ENCODE results near the gene RPL22L1.
"Not testable (repeated sequence)": the region's sequence is repeated elsewhere in the genome, so short reads cannot be mapped to it uniquely, and the experiment has no call there.

The RPL22L1 gene

GRCh38 chr3:170896781-170897180 is 26.8 kb upstream of the RPL22L1 start:
- Histone ChIP-seq H3K9me3 (ENCODE audit: control insufficient read depth, low read length) (no peaks in the 10 kb centered on the region), H3K79me2 (no peaks in the 10 kb centered on the region), H3K4me1 (no peaks in the 10 kb centered on the region), H3K36me3 (ENCODE audit: control insufficient read depth, insufficient read depth, low read length) (no peaks in the 10 kb centered on the region), H3K4me2 (ENCODE audit: low read length) (no peak overlapping the region), H2AFZ (no peak overlapping the region), H3K27ac (no peak overlapping the region), H3K9ac (no peak overlapping the region), H3K4me3 (ENCODE audit: low read depth, low read length) (no peak overlapping the region), H3K27me3 (ENCODE audit: control insufficient read depth, insufficient read depth, low read length) (no peaks in the 10 kb centered on the region)
- TF ChIP-seq CTCF (IDR thresholded peaks at IDR 0.05), result no peak

- H3K36me3 ChIP-seq (ENCODE audit: control insufficient read depth, insufficient read depth, low read length); H3K4me3 ChIP-seq (ENCODE audit: low read depth, low read length); H2AFZ ChIP-seq; H3K9me3 ChIP-seq (ENCODE audit: control insufficient read depth, low read length); H3K4me1 ChIP-seq; H3K4me2 ChIP-seq (ENCODE audit: low read length); H3K79me2 ChIP-seq; H3K27ac ChIP-seq; H3K27me3 ChIP-seq (ENCODE audit: control insufficient read depth, insufficient read depth, low read length); H3K9ac ChIP-seq: not testable (repeated sequence)
Observed at GRCh38 chr3:170896333-170896732, 26.3 kb upstream of the RPL22L1 start.

- Histone ChIP-seq H3K9ac (no peak overlapping the region), H2AFZ (no peak overlapping the region), H3K4me2 (ENCODE audit: low read length) (no peak overlapping the region), H3K79me2 (no peaks in the 10 kb centered on the region), H3K27ac (no peak overlapping the region), H3K9me3 (ENCODE audit: control insufficient read depth, low read length) (no peaks in the 10 kb centered on the region), H3K36me3 (ENCODE audit: control insufficient read depth, insufficient read depth, low read length) (no peaks in the 10 kb centered on the region), H3K4me3 (ENCODE audit: low read depth, low read length) (no peak overlapping the region), H3K27me3 (ENCODE audit: control insufficient read depth, insufficient read depth, low read length) (no peaks in the 10 kb centered on the region), H3K4me1 (no peaks in the 10 kb centered on the region)
- no peak for TF ChIP-seq CTCF (IDR thresholded peaks at IDR 0.05)
Observed at GRCh38 chr3:170893895-170894294, 23.9 kb upstream of the RPL22L1 start.

- no peaks in the 10 kb centered on the region for H3K79me2 ChIP-seq
- no peaks in the 10 kb centered on the region for H3K4me1 ChIP-seq
- no peak for TF ChIP-seq CTCF (IDR thresholded peaks at IDR 0.05)
- H2AFZ ChIP-seq, result no peak overlapping the region
- H3K4me2 ChIP-seq (ENCODE audit: low read length), result no peak overlapping the region
- H3K27me3 ChIP-seq (ENCODE audit: control insufficient read depth, insufficient read depth, low read length), result no peaks in the 10 kb centered on the region
- H3K36me3 ChIP-seq (ENCODE audit: control insufficient read depth, insufficient read depth, low read length), result no peaks in the 10 kb centered on the region
- no peak overlapping the region for H3K9ac ChIP-seq
- H3K9me3 ChIP-seq (ENCODE audit: control insufficient read depth, low read length), result no peaks in the 10 kb centered on the region
- H3K27ac ChIP-seq, result no peak overlapping the region
- no peak overlapping the region for H3K4me3 ChIP-seq (ENCODE audit: low read depth, low read length)
Observed at GRCh38 chr3:170889630-170890029, 19.6 kb upstream of the RPL22L1 start.

GRCh38 chr3:170889132-170889531 is 19.1 kb upstream of the RPL22L1 start:
- no peak for TF ChIP-seq CTCF (IDR thresholded peaks at IDR 0.05)
- no peak overlapping the region for H3K4me2 ChIP-seq (ENCODE audit: low read length)
- H3K9ac ChIP-seq, result no peak overlapping the region
- H2AFZ ChIP-seq, result no peak overlapping the region
- no peaks in the 10 kb centered on the region for H3K27me3 ChIP-seq (ENCODE audit: control insufficient read depth, insufficient read depth, low read length)
- no peaks in the 10 kb centered on the region for H3K9me3 ChIP-seq (ENCODE audit: control insufficient read depth, low read length)
- H3K36me3 ChIP-seq (ENCODE audit: control insufficient read depth, insufficient read depth, low read length), result no peaks in the 10 kb centered on the region
- no peak overlapping the region for H3K27ac ChIP-seq
- H3K4me3 ChIP-seq (ENCODE audit: low read depth, low read length), result no peak overlapping the region
- H3K4me1 ChIP-seq, result no peaks in the 10 kb centered on the region
- no peaks in the 10 kb centered on the region for H3K79me2 ChIP-seq

GRCh38 chr3:170884109-170884930 is 14.3 kb upstream of the RPL22L1 start:
- H3K36me3 ChIP-seq (ENCODE audit: control insufficient read depth, insufficient read depth, low read length); H3K4me3 ChIP-seq (ENCODE audit: low read depth, low read length); H3K4me2 ChIP-seq (ENCODE audit: low read length); H3K9ac ChIP-seq; H3K27ac ChIP-seq; H3K4me1 ChIP-seq; H3K9me3 ChIP-seq (ENCODE audit: control insufficient read depth, low read length); H2AFZ ChIP-seq; H3K79me2 ChIP-seq; H3K27me3 ChIP-seq (ENCODE audit: control insufficient read depth, insufficient read depth, low read length): not testable (repeated sequence)

GRCh38 chr3:170878688-170879087 is 8.7 kb upstream of the RPL22L1 start:
- H3K4me3 ChIP-seq (ENCODE audit: low read depth, low read length); H3K4me2 ChIP-seq (ENCODE audit: low read length); H3K4me1 ChIP-seq; H3K27ac ChIP-seq; H3K79me2 ChIP-seq; H3K27me3 ChIP-seq (ENCODE audit: control insufficient read depth, insufficient read depth, low read length); H3K36me3 ChIP-seq (ENCODE audit: control insufficient read depth, insufficient read depth, low read length); H3K9ac ChIP-seq; H3K9me3 ChIP-seq (ENCODE audit: control insufficient read depth, low read length); H2AFZ ChIP-seq: not testable (repeated sequence)

- not testable (repeated sequence) for H3K4me1 ChIP-seq; H2AFZ ChIP-seq; H3K9me3 ChIP-seq (ENCODE audit: control insufficient read depth, low read length); H3K4me2 ChIP-seq (ENCODE audit: low read length); H3K79me2 ChIP-seq; H3K4me3 ChIP-seq (ENCODE audit: low read depth, low read length); H3K36me3 ChIP-seq (ENCODE audit: control insufficient read depth, insufficient read depth, low read length); H3K27ac ChIP-seq; H3K9ac ChIP-seq; H3K27me3 ChIP-seq (ENCODE audit: control insufficient read depth, insufficient read depth, low read length)
Observed at GRCh38 chr3:170877311-170877710, 7.3 kb upstream of the RPL22L1 start.

All from parathyroid adenoma (tissue), 2 donors.